ENCODE data around the gene SYT14.

DNA sequence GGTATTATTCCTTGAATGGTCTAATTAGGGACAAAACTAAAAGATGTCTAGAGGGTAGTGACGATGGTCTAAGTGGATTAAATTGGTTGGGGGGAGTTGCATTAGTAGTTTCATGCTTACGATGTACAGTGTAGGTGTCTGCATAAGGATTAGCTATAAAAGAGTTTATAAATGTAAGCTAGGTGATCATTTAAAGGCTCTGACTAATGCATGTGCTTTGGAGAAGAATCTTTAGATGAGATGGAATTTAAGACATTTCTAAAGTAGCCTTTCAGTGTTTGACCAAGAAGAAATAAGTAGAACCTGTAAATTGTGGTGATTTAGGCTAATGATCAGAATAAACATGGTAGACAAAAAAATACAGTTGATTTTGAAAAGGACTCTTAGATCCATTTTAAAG is 7.4 kb downstream of the SYT14 start:
- TF ChIP-seq, protein P1, sequence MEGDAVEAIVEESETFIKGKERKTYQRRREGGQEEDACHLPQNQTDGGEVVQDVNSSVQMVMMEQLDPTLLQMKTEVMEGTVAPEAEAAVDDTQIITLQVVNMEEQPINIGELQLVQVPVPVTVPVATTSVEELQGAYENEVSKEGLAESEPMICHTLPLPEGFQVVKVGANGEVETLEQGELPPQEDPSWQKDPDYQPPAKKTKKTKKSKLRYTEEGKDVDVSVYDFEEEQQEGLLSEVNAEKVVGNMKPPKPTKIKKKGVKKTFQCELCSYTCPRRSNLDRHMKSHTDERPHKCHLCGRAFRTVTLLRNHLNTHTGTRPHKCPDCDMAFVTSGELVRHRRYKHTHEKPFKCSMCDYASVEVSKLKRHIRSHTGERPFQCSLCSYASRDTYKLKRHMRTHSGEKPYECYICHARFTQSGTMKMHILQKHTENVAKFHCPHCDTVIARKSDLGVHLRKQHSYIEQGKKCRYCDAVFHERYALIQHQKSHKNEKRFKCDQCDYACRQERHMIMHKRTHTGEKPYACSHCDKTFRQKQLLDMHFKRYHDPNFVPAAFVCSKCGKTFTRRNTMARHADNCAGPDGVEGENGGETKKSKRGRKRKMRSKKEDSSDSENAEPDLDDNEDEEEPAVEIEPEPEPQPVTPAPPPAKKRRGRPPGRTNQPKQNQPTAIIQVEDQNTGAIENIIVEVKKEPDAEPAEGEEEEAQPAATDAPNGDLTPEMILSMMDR (conservative IDR thresholded peaks at IDR 0.05; ENCODE audit: low read length) = no peak
- no peak for TF ChIP-seq EZH2phosphoT487 (IDR thresholded peaks at IDR 0.05; ENCODE audit: borderline replicate concordance)
